Ovary (tissue), 9 donors: ENCODE data around the gene UBE2B. TPM values are rescaled to one million over a fixed set of nuclear protein-coding genes. Genes with fewer than 3 reads are reported as not detected.

Experiments
- DNase-seq, 5 donors: peaks; one replicate each; pipeline ENCODE4 v3.0.0-alpha.2; 2019 to 2020
- H3K27ac ChIP-seq, 2 donors: fragments of 200-600 bp; one replicate each; pipeline versions ENCODE4 v1.5.1 to v1.8.0; 2019 to 2022
- H3K27me3 ChIP-seq: fragments of 200-600 bp; one replicate; pipeline ENCODE4 v1.8.0; 2022
- H3K36me3 ChIP-seq: fragments of 200-600 bp; sonication (generic); one replicate; pipeline ENCODE4 v1.5.1; 2019
- H3K4me1 ChIP-seq: one replicate; pipeline ENCODE4 v1.8.1; 2013; ENCODE audit warnings: mild to moderate bottlenecking, moderate library complexity; ENCODE audit not compliant: insufficient read depth
- H3K4me3 ChIP-seq: fragments of 200-600 bp; sonication (generic); one replicate; pipeline ENCODE4 v1.5.1; 2017
- H3K9me3 ChIP-seq, 2 donors: fragments of 200-600 bp in 1 of 2; sonication (generic) in 1 of 2; one replicate each; pipeline versions ENCODE4 v1.5.1 to v1.8.1; 2013 to 2019; ENCODE audit warnings: mild to moderate bottlenecking in 1 of 2, moderate library complexity in 1 of 2
- EP300 ChIP-seq: sonication (generic); formaldehyde crosslinking; IDR thresholded peaks from one replicate; pipeline ENCODE4 v1.6.1; 2017; ENCODE audit warnings: antibody characterized with exemption
- POLR2A ChIP-seq: fragments of 450-650 bp; IDR thresholded peaks from one replicate; pipeline ENCODE4 v1.6.1; 2017; ENCODE audit warnings: antibody characterized with exemption, mild to moderate bottlenecking, moderate library complexity
- WGBS, 3 donors: extraction: QIAGEN DNeasy Blood & Tissue Kit in 1 of 3; methylation state at CpG; one replicate each; pipeline versions ENCODE4 v1.1.5 to v1.1.7; 2013 to 2017; 5-methylcytosine and 5-hydroxymethylcytosine counted together
- intact Hi-C, 4 donors: fragments of 100-400 bp; cut with DNase I; formaldehyde crosslinking; loops; one replicate each; pipeline versions ENCODE4 v1.11.0 to v1.15.1; 2022 to 2023
- polyA plus RNA-seq, 2 donors: library from polyadenylated mRNA; stranded (reverse); fragments of 200-250 nt in 1 of 2; fragments of 350-450 nt in 1 of 2; fragmentation: Illumina TruSeq in 1 of 2; extraction: RNeasy Lipid Tissue Mini Kit (QIAGEN cat#74804) in 1 of 2; gene quantifications; one replicate each; pipeline ENCODE4 v1.2.3, GENCODE V29; 2013 to 2014
- total RNA-seq, 7 donors: library from RNA; depleted of rRNA in 2 of 7; stranded (reverse); fragments of >200 nt in 2 of 7; fragmentation: NEBNext Ultra II Directional in 3 of 7; extraction: Animal tissue kit (Norgen Biotek cat#: 25700) in 3 of 7; gene quantifications; one replicate each; pipeline versions ENCODE4 v1.1.0 to v1.2.4, GENCODE V29; 2016 to 2023
- TF ChIP-seq, protein P1 (sequence below), 3 donors: fragments of 450-650 bp in 2 of 3; fragments of 200-600 bp in 1 of 3; IDR thresholded peaks; one replicate each; pipeline versions ENCODE4 v1.5.1 to v1.8.0; 2016 to 2022; ENCODE audit warnings: antibody characterized with exemption in 3 of 3, mild to moderate bottlenecking in 1 of 3
- donor health status: DM: no; HTN: no; CAD: no; lungs with moderate emphysema.
- donor health status: DM: no; HTN: no; CAD: no.
- donor health status: Bipolar disorder and iron deficiency.
- donor health status: DM: yes; HTN: yes; CAD: no.
- donor health status: DM: no; HTN: no; CAD: no.
- donor health status: DM: yes; HTN: yes; CAD: no.

Gene UBE2B
- total and polyA plus RNA-seq, 9 donors = 54.1 to 101 (median 82.8) TPM

DNA sequence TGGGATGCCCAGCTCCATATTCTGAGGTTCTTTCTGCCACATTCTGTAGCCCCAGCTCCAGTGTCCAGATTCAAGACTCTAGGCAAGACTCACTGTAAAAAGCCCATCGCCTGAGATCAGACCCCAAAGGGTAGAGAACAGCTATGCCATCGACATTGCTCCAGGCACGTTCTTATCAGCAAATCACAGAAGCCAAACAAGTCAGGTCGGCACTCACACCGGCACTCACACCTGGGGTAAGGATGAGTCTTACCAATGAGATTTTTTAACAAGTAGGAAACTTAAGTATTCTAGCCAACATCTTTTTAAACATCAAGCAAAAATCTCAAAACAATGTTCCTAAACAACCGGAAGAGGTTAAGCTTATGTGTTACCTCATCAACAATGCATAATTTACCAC is 38.0 kb downstream of the UBE2B start:
- Histone ChIP-seq H3K9me3 (no peaks in the 10 kb centered on the region), H3K4me1 (peaks cover 5% of the 10 kb centered on the region), H3K27me3 (no peaks in the 10 kb centered on the region), H3K36me3 (no peaks in the 10 kb centered on the region), H3K27ac (no peak overlapping the region), H3K4me3 (no peak overlapping the region)
- WGBS, 3 donors = 55 to 67% (median 63%) methylated on average over 6 of the region's 6 CpGs
- intact Hi-C loops = no loop called here
- TF ChIP-seq, protein P1, sequence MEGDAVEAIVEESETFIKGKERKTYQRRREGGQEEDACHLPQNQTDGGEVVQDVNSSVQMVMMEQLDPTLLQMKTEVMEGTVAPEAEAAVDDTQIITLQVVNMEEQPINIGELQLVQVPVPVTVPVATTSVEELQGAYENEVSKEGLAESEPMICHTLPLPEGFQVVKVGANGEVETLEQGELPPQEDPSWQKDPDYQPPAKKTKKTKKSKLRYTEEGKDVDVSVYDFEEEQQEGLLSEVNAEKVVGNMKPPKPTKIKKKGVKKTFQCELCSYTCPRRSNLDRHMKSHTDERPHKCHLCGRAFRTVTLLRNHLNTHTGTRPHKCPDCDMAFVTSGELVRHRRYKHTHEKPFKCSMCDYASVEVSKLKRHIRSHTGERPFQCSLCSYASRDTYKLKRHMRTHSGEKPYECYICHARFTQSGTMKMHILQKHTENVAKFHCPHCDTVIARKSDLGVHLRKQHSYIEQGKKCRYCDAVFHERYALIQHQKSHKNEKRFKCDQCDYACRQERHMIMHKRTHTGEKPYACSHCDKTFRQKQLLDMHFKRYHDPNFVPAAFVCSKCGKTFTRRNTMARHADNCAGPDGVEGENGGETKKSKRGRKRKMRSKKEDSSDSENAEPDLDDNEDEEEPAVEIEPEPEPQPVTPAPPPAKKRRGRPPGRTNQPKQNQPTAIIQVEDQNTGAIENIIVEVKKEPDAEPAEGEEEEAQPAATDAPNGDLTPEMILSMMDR (IDR thresholded peaks at IDR 0.05) = no peak
- TF ChIP-seq EP300 = no peak
- TF ChIP-seq POLR2A = no peak
- no peak for DNase-seq

DNA sequence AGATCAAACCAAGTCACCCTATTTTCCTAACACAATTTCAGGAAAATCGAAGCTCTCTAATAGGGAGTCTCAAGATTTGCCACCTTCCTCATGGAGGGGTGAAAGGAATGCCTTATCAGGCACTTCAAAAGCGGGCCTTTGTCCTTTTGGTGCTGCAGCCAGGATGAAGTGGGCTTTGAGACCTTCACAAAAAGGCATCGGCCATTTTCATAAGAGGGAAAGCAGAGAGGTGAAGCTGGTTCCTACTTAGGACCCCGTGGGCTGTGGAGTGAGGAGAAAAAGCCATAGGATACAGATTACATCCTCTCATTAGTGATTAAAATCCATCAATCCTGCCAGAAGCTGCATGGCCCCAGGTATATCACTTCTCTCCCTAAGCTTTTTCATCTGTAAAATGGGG is 39.5 kb downstream of the UBE2B start:
- H3K4me1 ChIP-seq = peaks cover 5% of the 10 kb centered on the region
- no peaks in the 10 kb centered on the region for H3K9me3 ChIP-seq
- H3K4me3 ChIP-seq = peak overlapping the region; percentile 93
- 52 to 69% (median 61%) methylated on average over 4 of the region's 4 CpGs for WGBS, 3 donors
- DNase-seq = no peak
- H3K27ac ChIP-seq = no peak overlapping the region
- H3K27me3 ChIP-seq = no peaks in the 10 kb centered on the region
- H3K36me3 ChIP-seq = no peaks in the 10 kb centered on the region
- TF ChIP-seq EP300 (no peak), POLR2A (no peak)
- TF ChIP-seq, protein P1 (IDR thresholded peaks at IDR 0.05) = no peak
- intact Hi-C loops = loop anchor here in 3 of 4 donors (2.0 to 10.0 kb wide), 4 partner anchors 114 to 166 kb away; partner anchors contain the start of gene JADE2 (in 3 of the 3)

DNA sequence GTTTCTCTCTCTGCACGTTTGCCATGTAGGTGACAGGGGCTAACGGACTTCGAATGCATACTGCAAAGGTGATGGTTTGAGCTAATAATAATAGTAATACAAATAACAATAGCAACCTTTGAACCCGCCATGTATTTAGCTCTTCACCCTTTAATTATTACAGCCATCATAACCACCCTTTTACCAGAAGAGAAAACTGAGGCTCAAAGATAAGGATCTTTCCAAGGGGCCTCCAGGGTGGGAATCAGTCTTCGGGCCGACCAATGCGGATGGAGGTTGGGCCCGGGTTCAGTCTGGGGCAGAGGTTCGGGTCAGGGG is 39.8 kb downstream of the UBE2B start:
- TF ChIP-seq POLR2A (no peak), EP300 (no peak)
- TF ChIP-seq, protein P1 (IDR thresholded peaks at IDR 0.05) = no peak
- intact Hi-C loops = loop anchor here in 3 of 4 donors (2.0 to 10.0 kb wide), 4 partner anchors 114 to 166 kb away; partner anchors contain the start of gene JADE2 (in 3 of the 3)

DNA sequence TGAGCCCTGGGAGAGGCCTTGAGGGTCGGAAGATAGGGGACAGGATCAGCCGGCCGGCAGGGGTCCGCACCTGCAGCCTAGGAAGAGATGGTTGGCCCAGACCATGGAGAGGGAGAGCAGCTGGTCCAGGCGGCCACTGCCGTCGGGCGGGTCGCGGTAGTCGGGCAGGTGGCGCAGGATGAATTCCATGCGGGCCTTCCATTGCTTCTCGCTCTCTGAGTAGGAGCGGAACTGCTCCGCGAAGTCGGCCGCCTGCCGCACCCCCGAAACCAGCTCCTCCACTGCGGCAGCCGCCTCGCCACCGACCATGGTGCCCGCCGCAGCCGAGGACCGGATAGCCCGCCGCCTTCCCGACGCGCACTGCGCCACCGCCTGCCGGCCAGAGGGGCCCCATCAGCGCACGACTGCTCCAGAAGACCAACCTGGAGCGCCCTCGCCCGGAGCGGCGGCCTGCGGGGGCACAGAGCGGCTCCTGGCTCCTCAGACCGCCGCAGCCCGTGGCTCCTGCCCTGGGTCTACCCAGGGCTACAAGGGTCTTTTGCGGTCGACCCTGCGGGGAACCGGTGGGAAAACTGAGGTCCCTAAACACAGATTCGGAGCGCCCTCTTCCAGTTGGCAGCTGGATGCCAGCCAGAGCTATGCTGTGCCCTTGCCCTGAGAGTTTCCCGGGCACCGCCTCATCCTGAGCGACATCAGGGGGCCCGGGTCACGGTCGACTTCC is 40.3 kb downstream of the UBE2B start, which contains the start of gene CDKN2AIPNL:
CDKN2AIPNL (minus strand) TSS at position 336 of the 721 bp plus-strand sequence; CDS start at position 309, 27 bp downstream.
- peak; percentile 88 to 94 (median 90) for DNase-seq
- Histone ChIP-seq H3K9me3 (no peaks in the 10 kb centered on the region), H3K36me3 (no peaks in the 10 kb centered on the region), H3K27ac (peak within 1 kb of the TSS in 1 of 2 donors; percentile 9), H3K27me3 (no peaks in the 10 kb centered on the region), H3K4me1 (peaks cover 5% of the 10 kb centered on the region), H3K4me3 (peak within 1 kb of the TSS; percentile 93)
- intact Hi-C loops = loop anchor here in 3 of 4 donors (2.0 to 10.0 kb wide), 6 partner anchors 27 to 166 kb away; partner anchors contain the start of gene JADE2 (in 3 of the 3)
- 0 to 1% (median 0%) methylated on average over 54 to 61 of the region's 61 CpGs for WGBS, 3 donors
- peak; percentile 40 for TF ChIP-seq POLR2A
- no peak for TF ChIP-seq EP300
- TF ChIP-seq, protein P1 (IDR thresholded peaks at IDR 0.05) = peak; percentile 69 to 88 (median 85)

More for the DNA sequence above, 39.8 kb downstream of the UBE2B start:
- Histone ChIP-seq H3K36me3 (no peaks in the 10 kb centered on the region), H3K9me3 (no peaks in the 10 kb centered on the region), H3K27ac (peak overlapping the region in 1 of 2 donors; percentile 9), H3K27me3 (no peaks in the 10 kb centered on the region), H3K4me3 (peak overlapping the region; percentile 93), H3K4me1 (peaks cover 5% of the 10 kb centered on the region)
- DNase-seq = no peak
- 5 to 11% (median 8%) methylated on average over 9 of the region's 9 CpGs for WGBS, 3 donors
